ENCODE results near the gene AP2M1. TPM values are rescaled to one million over a fixed set of nuclear protein-coding genes. Genes with fewer than 3 reads are reported as not detected.

AP2M1 gene
- total and polyA plus RNA-seq, 2 of the 8 experiments (the other 6 are each of a cell fraction or from before 2014, with no cell fraction given) = 403 to 454 TPM

GRCh38 chr3:184143327-184143726 lies 31.3 kb upstream of the AP2M1 start (continued):
- TF ChIP-seq, protein P1, sequence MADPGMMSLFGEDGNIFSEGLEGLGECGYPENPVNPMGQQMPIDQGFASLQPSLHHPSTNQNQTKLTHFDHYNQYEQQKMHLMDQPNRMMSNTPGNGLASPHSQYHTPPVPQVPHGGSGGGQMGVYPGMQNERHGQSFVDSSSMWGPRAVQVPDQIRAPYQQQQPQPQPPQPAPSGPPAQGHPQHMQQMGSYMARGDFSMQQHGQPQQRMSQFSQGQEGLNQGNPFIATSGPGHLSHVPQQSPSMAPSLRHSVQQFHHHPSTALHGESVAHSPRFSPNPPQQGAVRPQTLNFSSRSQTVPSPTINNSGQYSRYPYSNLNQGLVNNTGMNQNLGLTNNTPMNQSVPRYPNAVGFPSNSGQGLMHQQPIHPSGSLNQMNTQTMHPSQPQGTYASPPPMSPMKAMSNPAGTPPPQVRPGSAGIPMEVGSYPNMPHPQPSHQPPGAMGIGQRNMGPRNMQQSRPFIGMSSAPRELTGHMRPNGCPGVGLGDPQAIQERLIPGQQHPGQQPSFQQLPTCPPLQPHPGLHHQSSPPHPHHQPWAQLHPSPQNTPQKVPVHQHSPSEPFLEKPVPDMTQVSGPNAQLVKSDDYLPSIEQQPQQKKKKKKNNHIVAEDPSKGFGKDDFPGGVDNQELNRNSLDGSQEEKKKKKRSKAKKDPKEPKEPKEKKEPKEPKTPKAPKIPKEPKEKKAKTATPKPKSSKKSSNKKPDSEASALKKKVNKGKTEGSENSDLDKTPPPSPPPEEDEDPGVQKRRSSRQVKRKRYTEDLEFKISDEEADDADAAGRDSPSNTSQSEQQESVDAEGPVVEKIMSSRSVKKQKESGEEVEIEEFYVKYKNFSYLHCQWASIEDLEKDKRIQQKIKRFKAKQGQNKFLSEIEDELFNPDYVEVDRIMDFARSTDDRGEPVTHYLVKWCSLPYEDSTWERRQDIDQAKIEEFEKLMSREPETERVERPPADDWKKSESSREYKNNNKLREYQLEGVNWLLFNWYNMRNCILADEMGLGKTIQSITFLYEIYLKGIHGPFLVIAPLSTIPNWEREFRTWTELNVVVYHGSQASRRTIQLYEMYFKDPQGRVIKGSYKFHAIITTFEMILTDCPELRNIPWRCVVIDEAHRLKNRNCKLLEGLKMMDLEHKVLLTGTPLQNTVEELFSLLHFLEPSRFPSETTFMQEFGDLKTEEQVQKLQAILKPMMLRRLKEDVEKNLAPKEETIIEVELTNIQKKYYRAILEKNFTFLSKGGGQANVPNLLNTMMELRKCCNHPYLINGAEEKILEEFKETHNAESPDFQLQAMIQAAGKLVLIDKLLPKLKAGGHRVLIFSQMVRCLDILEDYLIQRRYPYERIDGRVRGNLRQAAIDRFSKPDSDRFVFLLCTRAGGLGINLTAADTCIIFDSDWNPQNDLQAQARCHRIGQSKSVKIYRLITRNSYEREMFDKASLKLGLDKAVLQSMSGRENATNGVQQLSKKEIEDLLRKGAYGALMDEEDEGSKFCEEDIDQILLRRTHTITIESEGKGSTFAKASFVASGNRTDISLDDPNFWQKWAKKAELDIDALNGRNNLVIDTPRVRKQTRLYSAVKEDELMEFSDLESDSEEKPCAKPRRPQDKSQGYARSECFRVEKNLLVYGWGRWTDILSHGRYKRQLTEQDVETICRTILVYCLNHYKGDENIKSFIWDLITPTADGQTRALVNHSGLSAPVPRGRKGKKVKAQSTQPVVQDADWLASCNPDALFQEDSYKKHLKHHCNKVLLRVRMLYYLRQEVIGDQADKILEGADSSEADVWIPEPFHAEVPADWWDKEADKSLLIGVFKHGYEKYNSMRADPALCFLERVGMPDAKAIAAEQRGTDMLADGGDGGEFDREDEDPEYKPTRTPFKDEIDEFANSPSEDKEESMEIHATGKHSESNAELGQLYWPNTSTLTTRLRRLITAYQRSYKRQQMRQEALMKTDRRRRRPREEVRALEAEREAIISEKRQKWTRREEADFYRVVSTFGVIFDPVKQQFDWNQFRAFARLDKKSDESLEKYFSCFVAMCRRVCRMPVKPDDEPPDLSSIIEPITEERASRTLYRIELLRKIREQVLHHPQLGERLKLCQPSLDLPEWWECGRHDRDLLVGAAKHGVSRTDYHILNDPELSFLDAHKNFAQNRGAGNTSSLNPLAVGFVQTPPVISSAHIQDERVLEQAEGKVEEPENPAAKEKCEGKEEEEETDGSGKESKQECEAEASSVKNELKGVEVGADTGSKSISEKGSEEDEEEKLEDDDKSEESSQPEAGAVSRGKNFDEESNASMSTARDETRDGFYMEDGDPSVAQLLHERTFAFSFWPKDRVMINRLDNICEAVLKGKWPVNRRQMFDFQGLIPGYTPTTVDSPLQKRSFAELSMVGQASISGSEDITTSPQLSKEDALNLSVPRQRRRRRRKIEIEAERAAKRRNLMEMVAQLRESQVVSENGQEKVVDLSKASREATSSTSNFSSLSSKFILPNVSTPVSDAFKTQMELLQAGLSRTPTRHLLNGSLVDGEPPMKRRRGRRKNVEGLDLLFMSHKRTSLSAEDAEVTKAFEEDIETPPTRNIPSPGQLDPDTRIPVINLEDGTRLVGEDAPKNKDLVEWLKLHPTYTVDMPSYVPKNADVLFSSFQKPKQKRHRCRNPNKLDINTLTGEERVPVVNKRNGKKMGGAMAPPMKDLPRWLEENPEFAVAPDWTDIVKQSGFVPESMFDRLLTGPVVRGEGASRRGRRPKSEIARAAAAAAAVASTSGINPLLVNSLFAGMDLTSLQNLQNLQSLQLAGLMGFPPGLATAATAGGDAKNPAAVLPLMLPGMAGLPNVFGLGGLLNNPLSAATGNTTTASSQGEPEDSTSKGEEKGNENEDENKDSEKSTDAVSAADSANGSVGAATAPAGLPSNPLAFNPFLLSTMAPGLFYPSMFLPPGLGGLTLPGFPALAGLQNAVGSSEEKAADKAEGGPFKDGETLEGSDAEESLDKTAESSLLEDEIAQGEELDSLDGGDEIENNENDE (IDR thresholded peaks at IDR 0.05; ENCODE audit: insufficient replicate concordance, low read length) = no peak
- TF ChIP-seq TBP (IDR thresholded peaks at IDR 0.05; ENCODE audit: low read depth, low read length) (no peak), ZNF274 (IDR thresholded peaks at IDR 0.05; ENCODE audit: borderline replicate concordance, extremely low read depth, low read length) (no peak), GTF2F1 (IDR thresholded peaks at IDR 0.05; ENCODE audit: borderline replicate concordance, low read depth, low read length) (no peak), POLR2A (IDR thresholded peaks at IDR 0.05; ENCODE audit: control extremely low read depth in 1 of 2, low read depth in 2 of 2, low read length in 2 of 2) (no peak), RAD21 (IDR thresholded peaks at IDR 0.05 in 1 of 2, conservative IDR thresholded peaks at IDR 0.05 in 1 of 2; ENCODE audit: low read depth in 2 of 2, low read length in 2 of 2) (no peak), EZH2 (IDR thresholded peaks at IDR 0.05; ENCODE audit: low read depth, low read length, severe bottlenecking) (no peak), CREB1 (IDR thresholded peaks at IDR 0.05) (no peak), KDM1A (IDR thresholded peaks at IDR 0.05; ENCODE audit: borderline replicate concordance, low read length) (no peak), CEBPB (IDR thresholded peaks at IDR 0.05; ENCODE audit: low read depth, low read length) (no peak)
- TF ChIP-seq, protein P2, sequence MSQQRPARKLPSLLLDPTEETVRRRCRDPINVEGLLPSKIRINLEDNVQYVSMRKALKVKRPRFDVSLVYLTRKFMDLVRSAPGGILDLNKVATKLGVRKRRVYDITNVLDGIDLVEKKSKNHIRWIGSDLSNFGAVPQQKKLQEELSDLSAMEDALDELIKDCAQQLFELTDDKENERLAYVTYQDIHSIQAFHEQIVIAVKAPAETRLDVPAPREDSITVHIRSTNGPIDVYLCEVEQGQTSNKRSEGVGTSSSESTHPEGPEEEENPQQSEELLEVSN (IDR thresholded peaks at IDR 0.05) = no peak
- TF ChIP-seq, protein P3, sequence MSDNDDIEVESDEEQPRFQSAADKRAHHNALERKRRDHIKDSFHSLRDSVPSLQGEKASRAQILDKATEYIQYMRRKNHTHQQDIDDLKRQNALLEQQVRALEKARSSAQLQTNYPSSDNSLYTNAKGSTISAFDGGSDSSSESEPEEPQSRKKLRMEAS (IDR thresholded peaks at IDR 0.05) = no peak
